Astrocyte (in vitro differentiated cells and primary cell): ENCODE data around the gene CERK. TPM values are rescaled to one million over a fixed set of nuclear protein-coding genes. Genes with fewer than 3 reads are reported as not detected.
"Not testable (repeated sequence)": the region's sequence is repeated elsewhere in the genome, so short reads cannot be mapped to it uniquely, and the experiment has no call there.

Experiments used
- DNase-seq: peaks from one replicate; pipeline ENCODE4 v3.0.0-alpha.2; 2010; ENCODE audit warnings: low read depth
- FAIRE-seq: peaks from 2 replicates; lab custom pipeline; 2011; peaks lifted over from hg19 to GRCh38; lab: Jason Lieb, UNC
- H2AFZ ChIP-seq: 2 replicates; pipeline ENCODE4 v1.6.0; 2012; ENCODE audit warnings: low read depth, low read length, inconsistent platforms
- H3K27ac ChIP-seq: 2 replicates; pipeline ENCODE4 v1.5.1; 2011; ENCODE audit warnings: low read depth, low read length, inconsistent platforms
- H3K27me3 ChIP-seq: 2 replicates; pipeline ENCODE4 v1.6.0; 2011; ENCODE audit warnings: low read length, inconsistent platforms; ENCODE audit not compliant: insufficient read depth
- H3K36me3 ChIP-seq: 2 replicates; pipeline ENCODE4 v1.5.1; 2011; ENCODE audit warnings: low read length, inconsistent platforms; ENCODE audit not compliant: insufficient read depth
- H3K4me1 ChIP-seq: 2 replicates; pipeline ENCODE4 v1.5.1; 2011; ENCODE audit warnings: low read length, inconsistent platforms; ENCODE audit not compliant: insufficient read depth
- H3K4me2 ChIP-seq: 2 replicates; pipeline ENCODE4 v1.6.0; 2012; ENCODE audit warnings: low read length, inconsistent platforms
- H3K4me3 ChIP-seq: 2 replicates; pipeline ENCODE4 v1.5.1; 2011; ENCODE audit warnings: low read depth, mild to moderate bottlenecking, low read length, inconsistent platforms; ENCODE audit not compliant: insufficient read depth
- H3K79me2 ChIP-seq: 2 replicates; pipeline ENCODE4 v1.6.0; 2012; ENCODE audit warnings: mild to moderate bottlenecking, low read length, inconsistent platforms; ENCODE audit not compliant: insufficient read depth
- H3K9ac ChIP-seq: 2 replicates; pipeline ENCODE4 v1.6.0; 2012; ENCODE audit warnings: mild to moderate bottlenecking, low read length, inconsistent platforms
- H3K9me3 ChIP-seq: 2 replicates; pipeline ENCODE4 v1.5.1; 2012; ENCODE audit warnings: low read depth, mild to moderate bottlenecking, low read length, inconsistent platforms; ENCODE audit not compliant: insufficient read depth
- H4K20me1 ChIP-seq: 2 replicates; pipeline ENCODE4 v1.6.0; 2012; ENCODE audit warnings: low read length, inconsistent platforms; ENCODE audit not compliant: insufficient read depth
- H3K27ac Mint-ChIP-seq: one replicate; pipeline ENCODE4 v1.8.0; 2021; ENCODE audit warnings: mild to moderate bottlenecking, mixed read lengths; ENCODE audit not compliant: unreplicated experiment
- H3K27me3 Mint-ChIP-seq: one replicate; pipeline ENCODE4 v1.8.0; 2021; ENCODE audit warnings: low read depth, mixed read lengths; ENCODE audit not compliant: unreplicated experiment
- H3K36me3 Mint-ChIP-seq: one replicate; pipeline ENCODE4 v1.8.0; 2021; ENCODE audit warnings: low read depth, mixed read lengths; ENCODE audit not compliant: unreplicated experiment
- H3K4me1 Mint-ChIP-seq: one replicate; pipeline ENCODE4 v1.8.0; 2021; ENCODE audit warnings: low read depth, mixed read lengths; ENCODE audit not compliant: unreplicated experiment
- H3K4me3 Mint-ChIP-seq: one replicate; pipeline ENCODE4 v1.8.0; 2021; ENCODE audit warnings: mild to moderate bottlenecking, moderate library complexity, mixed read lengths; ENCODE audit not compliant: unreplicated experiment
- H3K9me3 Mint-ChIP-seq: one replicate; pipeline ENCODE4 v1.8.0; 2021; ENCODE audit warnings: mild to moderate bottlenecking, mixed read lengths; ENCODE audit not compliant: unreplicated experiment
- EZH2 ChIP-seq: IDR thresholded peaks from 2 replicates; pipeline ENCODE4 v1.6.1; 2012; ENCODE audit warnings: mild to moderate bottlenecking, low read length, inconsistent platforms; ENCODE audit not compliant: insufficient read depth
- total RNA-seq: library from RNA; stranded (reverse); gene quantifications from 2 replicates; pipeline ENCODE4 v1.2.1, GENCODE V29; 2021
- TF ChIP-seq, protein P1 (sequence below): IDR thresholded peaks from 2 replicates; pipeline ENCODE4 v1.5.1; 2011; ENCODE audit warnings: low read depth, mild to moderate bottlenecking, inconsistent platforms, low read length, moderate library complexity; ENCODE audit not compliant: insufficient read depth

The CERK gene
- total RNA-seq, 1 donor from 2014 or later: 23.2 TPM

DNA sequence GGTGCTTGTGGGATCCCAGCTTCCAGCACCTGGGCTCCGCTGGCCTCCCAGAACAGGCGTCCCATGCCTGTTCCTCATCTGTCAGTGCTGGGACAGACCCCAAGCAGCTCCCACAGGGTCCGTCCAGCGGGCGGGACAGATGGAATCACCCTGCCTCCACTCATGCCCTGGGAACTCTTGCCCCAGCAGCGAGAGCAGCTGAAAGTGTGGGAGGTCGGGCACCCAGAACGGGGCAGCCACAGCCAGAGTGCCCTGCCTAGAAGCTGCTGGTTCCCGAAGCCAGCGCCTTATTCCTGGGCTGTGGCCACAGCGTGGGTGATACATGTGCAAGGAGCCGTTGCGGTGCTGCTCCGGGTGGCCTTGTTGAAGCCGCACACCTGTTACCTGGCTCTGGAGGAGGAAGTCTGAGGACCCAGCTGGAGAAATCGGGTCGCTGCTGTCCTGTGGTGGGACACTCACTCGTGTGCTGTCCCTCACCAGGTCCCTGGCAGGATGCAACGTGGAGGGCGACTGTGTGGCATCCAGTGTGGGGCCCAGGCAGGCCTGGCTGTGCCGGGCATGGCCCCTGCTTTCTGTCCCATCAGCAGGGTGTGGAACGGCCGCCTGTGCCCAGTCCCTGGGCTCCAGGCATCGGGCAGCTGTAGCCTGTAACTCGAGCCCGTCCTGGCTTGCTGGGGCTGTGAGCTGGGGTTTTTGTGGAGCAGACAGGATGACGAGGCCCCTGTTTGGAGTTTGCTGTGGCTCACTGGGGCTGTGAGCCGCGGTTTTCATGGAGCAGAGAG, 101.6 kb downstream of the CERK start:
- DNase-seq (no peak), FAIRE-seq (no peak)
- H3K4me1 ChIP-seq: no peaks in the 10 kb centered on the region
- H3K4me2 ChIP-seq: no peak overlapping the region
- TF ChIP-seq, protein P1, sequence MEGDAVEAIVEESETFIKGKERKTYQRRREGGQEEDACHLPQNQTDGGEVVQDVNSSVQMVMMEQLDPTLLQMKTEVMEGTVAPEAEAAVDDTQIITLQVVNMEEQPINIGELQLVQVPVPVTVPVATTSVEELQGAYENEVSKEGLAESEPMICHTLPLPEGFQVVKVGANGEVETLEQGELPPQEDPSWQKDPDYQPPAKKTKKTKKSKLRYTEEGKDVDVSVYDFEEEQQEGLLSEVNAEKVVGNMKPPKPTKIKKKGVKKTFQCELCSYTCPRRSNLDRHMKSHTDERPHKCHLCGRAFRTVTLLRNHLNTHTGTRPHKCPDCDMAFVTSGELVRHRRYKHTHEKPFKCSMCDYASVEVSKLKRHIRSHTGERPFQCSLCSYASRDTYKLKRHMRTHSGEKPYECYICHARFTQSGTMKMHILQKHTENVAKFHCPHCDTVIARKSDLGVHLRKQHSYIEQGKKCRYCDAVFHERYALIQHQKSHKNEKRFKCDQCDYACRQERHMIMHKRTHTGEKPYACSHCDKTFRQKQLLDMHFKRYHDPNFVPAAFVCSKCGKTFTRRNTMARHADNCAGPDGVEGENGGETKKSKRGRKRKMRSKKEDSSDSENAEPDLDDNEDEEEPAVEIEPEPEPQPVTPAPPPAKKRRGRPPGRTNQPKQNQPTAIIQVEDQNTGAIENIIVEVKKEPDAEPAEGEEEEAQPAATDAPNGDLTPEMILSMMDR: no peak
- TF ChIP-seq EZH2: no peak
- peaks cover 2% of the 10 kb centered on the region for H3K36me3 Mint-ChIP-seq
- no peaks in the 10 kb centered on the region for H3K27me3 ChIP-seq
- H4K20me1 ChIP-seq: peaks cover 26% of the 10 kb centered on the region
- no peak overlapping the region for H3K4me3 Mint-ChIP-seq
- no peak overlapping the region for H3K4me3 ChIP-seq
- no peaks in the 10 kb centered on the region for H3K9me3 ChIP-seq
- no peaks in the 10 kb centered on the region for H3K36me3 ChIP-seq
- H3K27ac Mint-ChIP-seq: no peak overlapping the region
- H3K27ac ChIP-seq: no peak overlapping the region
- H3K27me3 Mint-ChIP-seq: no peaks in the 10 kb centered on the region
- H3K4me1 Mint-ChIP-seq: peaks cover 4% of the 10 kb centered on the region
- no peaks in the 10 kb centered on the region for H3K79me2 ChIP-seq
- no peak overlapping the region for H2AFZ ChIP-seq
- H3K9ac ChIP-seq: no peak overlapping the region
- H3K9me3 Mint-ChIP-seq: peaks cover 4% of the 10 kb centered on the region

DNA sequence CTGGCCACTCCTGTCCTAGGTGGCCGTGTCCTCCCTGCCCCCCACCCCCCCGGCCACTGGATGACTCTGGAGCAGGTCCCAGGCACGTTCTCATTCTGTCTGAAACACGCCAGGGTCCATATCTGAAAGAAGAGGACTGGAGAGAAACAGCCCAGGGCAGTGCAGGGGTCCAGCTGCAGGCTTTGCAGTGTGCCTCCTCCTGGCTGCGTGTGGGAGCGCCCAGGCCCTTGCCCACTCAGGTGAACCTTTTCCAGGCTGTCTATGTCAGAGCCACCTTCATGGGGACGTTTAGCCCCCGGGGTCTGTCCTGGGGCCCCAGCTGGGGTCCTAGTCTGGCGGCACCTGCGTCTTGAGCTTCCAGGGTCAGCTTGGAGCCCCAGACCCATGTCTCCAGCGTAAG, 102.3 kb downstream of the CERK start:
- Mint-ChIP-seq H3K27me3 (no peaks in the 10 kb centered on the region), H3K27ac (no peak overlapping the region), H3K9me3 (peaks cover 4% of the 10 kb centered on the region), H3K4me3 (no peak overlapping the region), H3K4me1 (peaks cover 4% of the 10 kb centered on the region), H3K36me3 (peaks cover 5% of the 10 kb centered on the region)
- Histone ChIP-seq H3K79me2 (no peaks in the 10 kb centered on the region), H3K4me3 (no peak overlapping the region), H3K9ac (no peak overlapping the region), H3K27ac (no peak overlapping the region), H3K36me3 (no peaks in the 10 kb centered on the region), H3K4me2 (no peak overlapping the region), H4K20me1 (peaks cover 24% of the 10 kb centered on the region), H3K4me1 (no peaks in the 10 kb centered on the region), H2AFZ (no peak overlapping the region), H3K9me3 (no peaks in the 10 kb centered on the region), H3K27me3 (no peaks in the 10 kb centered on the region)
- TF ChIP-seq, protein P1: no peak
- no peak for TF ChIP-seq EZH2
- no peak for FAIRE-seq
- DNase-seq: no peak

DNA sequence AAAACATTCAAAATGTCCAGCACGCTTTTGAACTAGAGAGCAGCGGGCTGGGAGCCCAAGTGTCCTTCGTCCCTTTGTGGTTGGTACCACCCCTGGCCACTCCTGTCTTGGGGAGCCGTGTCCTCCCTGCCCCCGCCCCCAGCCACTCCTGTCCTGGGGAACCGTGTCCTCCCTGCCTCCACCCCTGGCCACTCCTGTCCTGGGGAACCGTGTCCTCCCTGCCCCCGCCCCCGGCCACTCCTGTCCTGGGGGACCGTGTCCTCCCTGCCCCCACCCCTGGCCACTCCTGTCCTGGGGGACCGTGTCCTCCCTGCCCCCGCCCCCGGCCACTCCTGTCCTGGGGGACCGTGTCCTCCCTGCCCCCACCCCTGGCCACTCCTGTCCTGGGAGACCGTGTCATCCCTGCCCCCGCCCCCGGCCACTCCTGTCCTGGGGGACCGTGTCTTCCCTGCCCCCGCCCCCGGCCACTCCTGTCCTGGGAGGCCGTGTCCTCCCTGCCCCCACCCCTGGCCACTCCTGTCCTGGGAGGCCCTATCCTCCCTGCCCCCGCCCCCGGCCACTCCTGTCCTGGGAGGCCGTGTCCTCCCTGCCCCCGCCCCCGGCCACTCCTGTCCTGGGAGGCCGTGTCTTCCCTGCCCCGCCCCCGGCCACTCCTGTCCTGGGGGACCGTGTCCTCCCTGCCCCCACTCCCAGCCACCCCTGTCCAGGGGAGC, 102.9 kb downstream of the CERK start:
- not testable (repeated sequence) for H3K27me3 Mint-ChIP-seq, H3K4me1 Mint-ChIP-seq, H3K4me2 ChIP-seq, H3K79me2 ChIP-seq, H3K27ac Mint-ChIP-seq, H3K36me3 Mint-ChIP-seq, H2AFZ ChIP-seq, H3K9me3 Mint-ChIP-seq, H3K4me1 ChIP-seq, H3K27ac ChIP-seq, H3K9me3 ChIP-seq, H3K4me3 Mint-ChIP-seq, FAIRE-seq, H3K27me3 ChIP-seq, H3K36me3 ChIP-seq, H3K9ac ChIP-seq, DNase-seq, H3K4me3 ChIP-seq
- peaks cover 21% of the 10 kb centered on the region for H4K20me1 ChIP-seq

Other genes with a start within 250 kb of the CERK start
- 27.6 and 38.5 TPM in 2 replicates for gene CELSR1, start 200.6 kb downstream of the CERK start, total RNA-seq
- gene GRAMD4, start 117.9 kb downstream of the CERK start, total RNA-seq: 14.3 and 17.8 TPM in 2 replicates
- gene TBC1D22A, start 24.4 kb upstream of the CERK start, total RNA-seq: 20.9 and 24.2 TPM in 2 replicates